ENCODE results near the gene ZNF611.
"Not testable (repeated sequence)": the region's sequence is repeated elsewhere in the genome, so short reads cannot be mapped to it uniquely, and the experiment has no call there.

Gene ZNF611

DNA sequence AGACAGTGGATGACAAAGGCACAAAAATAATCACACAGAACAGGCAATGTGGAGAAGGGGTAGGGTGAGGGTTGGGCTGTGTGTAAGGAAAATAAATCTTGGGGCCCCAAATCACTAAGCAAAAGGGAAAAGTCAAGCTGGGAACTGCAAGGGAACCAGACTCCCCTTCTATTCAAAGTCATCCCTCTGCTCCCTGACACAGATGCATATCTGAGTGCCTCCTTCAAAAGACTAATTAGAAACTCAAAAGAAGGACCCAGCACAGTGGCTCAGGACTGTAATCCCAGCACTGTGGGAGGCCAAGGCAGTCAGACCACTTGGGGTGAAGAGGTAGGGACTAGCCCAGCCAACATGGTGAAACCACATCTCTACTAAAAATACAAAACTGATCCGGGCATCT, 18.3 kb downstream of the ZNF611 start:
- intact Hi-C loops (cut with DNase I; ENCODE audit: low total_unique reads) = no loop called here
- H3K4me3 ChIP-seq = no peak overlapping the region
- peaks cover 49 to 78% (median 53%) of the 10 kb centered on the region in 3 donors for H3K36me3 ChIP-seq
- no peaks in the 10 kb centered on the region for H3K9me3 ChIP-seq
- H3K27me3 ChIP-seq = no peaks in the 10 kb centered on the region
- no peaks in the 10 kb centered on the region for H3K4me1 ChIP-seq
- no peak overlapping the region for H3K27ac ChIP-seq
- no peak for DNase-seq
- TF ChIP-seq, protein P1, sequence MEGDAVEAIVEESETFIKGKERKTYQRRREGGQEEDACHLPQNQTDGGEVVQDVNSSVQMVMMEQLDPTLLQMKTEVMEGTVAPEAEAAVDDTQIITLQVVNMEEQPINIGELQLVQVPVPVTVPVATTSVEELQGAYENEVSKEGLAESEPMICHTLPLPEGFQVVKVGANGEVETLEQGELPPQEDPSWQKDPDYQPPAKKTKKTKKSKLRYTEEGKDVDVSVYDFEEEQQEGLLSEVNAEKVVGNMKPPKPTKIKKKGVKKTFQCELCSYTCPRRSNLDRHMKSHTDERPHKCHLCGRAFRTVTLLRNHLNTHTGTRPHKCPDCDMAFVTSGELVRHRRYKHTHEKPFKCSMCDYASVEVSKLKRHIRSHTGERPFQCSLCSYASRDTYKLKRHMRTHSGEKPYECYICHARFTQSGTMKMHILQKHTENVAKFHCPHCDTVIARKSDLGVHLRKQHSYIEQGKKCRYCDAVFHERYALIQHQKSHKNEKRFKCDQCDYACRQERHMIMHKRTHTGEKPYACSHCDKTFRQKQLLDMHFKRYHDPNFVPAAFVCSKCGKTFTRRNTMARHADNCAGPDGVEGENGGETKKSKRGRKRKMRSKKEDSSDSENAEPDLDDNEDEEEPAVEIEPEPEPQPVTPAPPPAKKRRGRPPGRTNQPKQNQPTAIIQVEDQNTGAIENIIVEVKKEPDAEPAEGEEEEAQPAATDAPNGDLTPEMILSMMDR (IDR thresholded peaks at IDR 0.05) = no peak

DNA sequence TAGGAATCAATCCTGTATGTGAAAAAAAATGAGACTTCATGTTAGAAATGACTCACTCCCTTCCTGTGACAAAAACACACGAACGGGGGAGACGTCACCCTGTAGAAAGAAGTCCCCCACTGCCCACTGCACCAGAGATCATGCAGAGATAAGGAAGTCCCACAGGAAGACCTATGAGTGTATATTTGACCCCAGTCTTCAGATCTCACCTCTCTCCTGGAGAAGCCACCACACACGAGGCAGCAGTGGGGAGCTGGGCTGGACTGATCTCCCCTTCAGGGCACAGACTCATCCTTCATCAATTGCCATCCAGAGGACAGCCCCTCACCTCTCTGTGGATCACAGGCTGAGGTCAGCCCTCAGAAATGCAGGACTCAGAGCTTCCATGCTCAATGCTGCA, 18.9 kb downstream of the ZNF611 start:
- H3K4me3 ChIP-seq; H3K27me3 ChIP-seq; H3K27ac ChIP-seq; H3K4me1 ChIP-seq; H3K9me3 ChIP-seq; intact Hi-C loops (cut with DNase I; ENCODE audit: low total_unique reads); DNase-seq: not testable (repeated sequence)
- H3K36me3 ChIP-seq = peaks cover 49 to 78% (median 54%) of the 10 kb centered on the region in 3 donors

DNA sequence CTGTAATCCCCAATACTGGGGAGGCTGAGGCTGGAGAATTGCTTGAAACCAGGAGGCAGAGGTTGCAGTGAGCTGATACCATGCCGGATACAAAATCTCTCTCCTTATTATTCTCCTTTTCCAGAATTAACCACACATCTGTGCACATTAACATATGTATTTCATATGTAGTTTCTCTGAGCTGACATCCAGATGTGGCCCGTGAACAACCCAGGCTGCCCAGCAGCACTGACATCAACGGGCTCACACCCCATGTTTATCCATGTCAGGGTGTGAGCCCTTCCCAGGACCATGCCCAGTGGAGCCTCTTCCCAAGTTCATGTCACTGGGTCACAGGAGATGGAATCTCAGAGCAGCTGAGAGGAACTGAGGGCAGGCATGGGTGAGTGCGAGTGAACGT, 19.5 kb downstream of the ZNF611 start:
- H3K27ac ChIP-seq; H3K9me3 ChIP-seq; H3K4me1 ChIP-seq; H3K27me3 ChIP-seq; DNase-seq; H3K4me3 ChIP-seq; intact Hi-C loops (cut with DNase I; ENCODE audit: low total_unique reads): not testable (repeated sequence)
- peaks cover 49 to 78% (median 54%) of the 10 kb centered on the region in 3 donors for H3K36me3 ChIP-seq

DNA sequence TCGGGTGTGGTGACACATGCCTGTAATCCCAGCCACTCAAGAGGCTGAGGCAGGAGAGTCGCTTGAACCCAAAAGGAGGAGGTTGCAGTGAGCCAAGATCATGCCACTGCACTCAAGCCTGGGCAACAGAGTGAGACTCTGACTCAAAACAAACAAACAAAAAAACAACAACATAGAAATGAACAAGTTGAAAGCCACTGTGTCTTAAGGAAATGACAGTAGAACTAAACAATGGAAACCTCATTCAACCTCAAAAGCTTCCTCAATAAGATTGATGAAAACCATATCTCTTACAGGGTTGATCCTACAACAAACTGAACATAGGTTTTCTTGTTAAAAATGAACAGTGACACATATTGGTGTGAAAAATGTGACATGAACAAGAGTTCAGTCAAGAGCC, 21.8 kb downstream of the ZNF611 start:
- Histone ChIP-seq H3K9me3 (peaks cover 0 to 11% (median 0%) of the 10 kb centered on the region in 3 donors), H3K36me3 (peaks cover 65 to 82% (median 69%) of the 10 kb centered on the region in 3 donors)
- intact Hi-C loops (cut with DNase I; ENCODE audit: low total_unique reads); H3K27me3 ChIP-seq; H3K4me3 ChIP-seq; H3K4me1 ChIP-seq; DNase-seq; H3K27ac ChIP-seq: not testable (repeated sequence)

DNA sequence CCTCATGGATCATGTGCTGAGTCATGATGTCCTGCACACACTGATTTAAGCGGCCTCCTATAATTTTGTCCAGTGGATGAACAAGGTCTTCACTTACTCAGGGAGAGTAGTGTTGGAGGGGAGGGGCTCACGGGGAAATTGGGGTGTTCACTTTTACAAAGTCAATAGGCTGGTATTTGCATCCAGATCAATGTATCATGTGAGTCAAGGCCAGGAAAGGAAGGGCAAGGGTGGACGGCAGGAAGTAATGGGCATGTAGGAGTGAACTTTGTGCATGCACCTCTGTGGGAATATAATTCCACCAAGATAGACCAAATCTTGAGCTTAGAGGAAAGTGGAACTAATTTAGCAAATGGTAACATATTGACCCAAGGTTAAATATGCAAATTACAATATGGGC, 23.2 kb downstream of the ZNF611 start:
- H3K27me3 ChIP-seq; intact Hi-C loops (cut with DNase I; ENCODE audit: low total_unique reads); H3K4me3 ChIP-seq; DNase-seq; H3K4me1 ChIP-seq; H3K27ac ChIP-seq: not testable (repeated sequence)
- H3K36me3 ChIP-seq = peaks cover 77 to 96% (median 83%) of the 10 kb centered on the region in 3 donors
- H3K9me3 ChIP-seq = peaks cover 0 to 14% (median 0%) of the 10 kb centered on the region in 3 donors

DNA sequence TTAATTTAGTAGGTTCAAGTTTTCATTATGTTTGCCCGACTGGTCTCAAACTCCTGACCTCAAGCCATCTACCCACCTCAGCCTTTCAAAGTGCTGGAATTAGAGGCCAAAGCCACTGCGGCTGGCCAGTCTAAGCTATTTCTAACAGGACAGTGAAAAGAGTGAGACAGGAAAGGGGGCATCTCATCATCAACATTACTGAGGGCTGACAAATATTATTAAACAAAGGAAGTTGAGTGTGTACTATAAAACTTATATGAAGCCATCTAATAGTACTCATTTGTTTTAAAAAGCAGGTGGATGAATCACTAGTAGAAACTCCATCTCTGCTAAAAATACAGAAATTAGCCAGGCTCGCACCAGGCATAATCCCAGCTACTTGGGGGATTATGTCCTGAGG, 24.3 kb downstream of the ZNF611 start:
- intact Hi-C loops (cut with DNase I; ENCODE audit: low total_unique reads) = no loop called here

DNA sequence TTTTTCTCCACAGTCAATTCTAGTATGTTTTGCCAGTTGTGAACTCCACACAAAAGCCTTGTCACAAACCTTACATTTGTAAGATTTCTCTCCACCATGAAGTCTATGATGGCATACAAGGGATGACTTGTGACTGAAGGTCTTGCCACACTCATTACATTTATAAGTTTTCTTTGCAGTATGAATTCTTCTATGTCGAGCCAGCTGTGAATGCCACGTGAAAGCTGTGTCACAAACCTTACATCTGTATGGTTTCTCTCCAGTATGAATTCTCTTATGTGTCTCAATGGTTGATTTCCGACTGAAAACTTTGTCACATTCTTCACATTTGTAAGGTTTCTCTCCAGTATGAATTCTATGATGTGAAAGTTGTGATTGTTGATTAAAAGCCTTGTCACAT, 29.2 kb downstream of the ZNF611 start:
- Histone ChIP-seq H3K36me3 (peaks cover 63 to 67% (median 63%) of the 10 kb centered on the region in 3 donors), H3K9me3 (peaks cover 0 to 33% (median 0%) of the 10 kb centered on the region in 3 donors)
- H3K4me3 ChIP-seq; H3K4me1 ChIP-seq; intact Hi-C loops (cut with DNase I; ENCODE audit: low total_unique reads); DNase-seq; H3K27ac ChIP-seq; H3K27me3 ChIP-seq: not testable (repeated sequence)

More for the DNA sequence above, 24.3 kb downstream of the ZNF611 start:
- Histone ChIP-seq H3K27ac (no peak overlapping the region), H3K4me3 (no peak overlapping the region), H3K9me3 (peaks cover 0 to 25% (median 0%) of the 10 kb centered on the region in 3 donors), H3K27me3 (no peaks in the 10 kb centered on the region), H3K4me1 (no peaks in the 10 kb centered on the region), H3K36me3 (peaks cover 88 to 96% (median 90%) of the 10 kb centered on the region in 3 donors)
- no peak for DNase-seq
- TF ChIP-seq, protein P1 (IDR thresholded peaks at IDR 0.05) = no peak

DNA sequence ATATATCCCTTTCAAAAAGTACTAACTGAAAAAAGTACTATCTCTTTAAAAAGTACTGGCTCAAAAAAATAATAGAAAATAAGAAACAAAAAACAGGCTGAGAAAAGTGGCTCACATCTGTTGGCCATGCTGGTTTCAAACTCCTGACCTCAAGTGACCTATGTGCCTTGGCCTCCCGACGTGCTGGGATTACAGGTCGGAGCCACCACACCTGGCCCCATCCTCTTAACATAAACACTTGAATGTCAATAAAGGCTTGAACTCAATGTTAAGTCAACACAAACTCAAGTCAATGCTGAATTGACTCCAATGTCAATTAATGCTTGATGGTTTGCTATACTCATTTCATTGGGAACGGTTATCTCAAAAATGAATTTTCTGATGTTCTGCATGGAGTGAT, 30.9 kb downstream of the ZNF611 start:
- Histone ChIP-seq H3K9me3 (peaks cover 0 to 30% (median 0%) of the 10 kb centered on the region in 3 donors), H3K36me3 (peaks cover 46 to 50% (median 46%) of the 10 kb centered on the region in 3 donors), H3K27me3 (no peaks in the 10 kb centered on the region), H3K27ac (no peak overlapping the region), H3K4me1 (no peaks in the 10 kb centered on the region), H3K4me3 (no peak overlapping the region)
- DNase-seq = no peak
- intact Hi-C loops (cut with DNase I; ENCODE audit: low total_unique reads) = no loop called here
- TF ChIP-seq, protein P1 (IDR thresholded peaks at IDR 0.05) = no peak

Data from tibial artery (tissue), 4 donors.